Measurements from ENCODE around the gene ROBO1. TPM values are rescaled to one million over a fixed set of nuclear protein-coding genes. Genes with fewer than 3 reads are reported as not detected.

The ROBO1 gene
- total and polyA plus RNA-seq, 2 of the 13 experiments (the other 11 are each of a cell fraction or from before 2014, with no cell fraction given) = 52.2 to 71.0 TPM

- no peaks in the 10 kb centered on the region for H3K79me2 ChIP-seq (ENCODE audit: insufficient read depth, low read length)
- no peaks in the 10 kb centered on the region for H3K36me3 ChIP-seq (replicated peaks in 1 of 2; ENCODE audit: control insufficient read depth in 1 of 2, insufficient read depth in 2 of 2, low read length in 2 of 2)
- no peak overlapping the region for H3K27ac ChIP-seq (ENCODE audit: extremely low read length, insufficient read depth, low read length)
- H3K9me3 ChIP-seq (ENCODE audit: low read length) = no peaks in the 10 kb centered on the region
- no peak overlapping the region for H3K9ac ChIP-seq (ENCODE audit: insufficient read depth, low read depth, low read length)
- 3% methylated on average over 2 of the region's 2 CpGs for WGBS (ENCODE audit: low lambda C conversion rate)
- H3K4me2 ChIP-seq (ENCODE audit: low read depth, low read length) = no peak overlapping the region
- in situ Hi-C loops (cut with HindIII; ENCODE audit: extremely low pct_ligation_motif_present, low pct_unique_long_range_greater_than_20kb) = no loop called here
- no peaks in the 10 kb centered on the region for H3K4me1 ChIP-seq (ENCODE audit: insufficient read depth, low read length)
- intact Hi-C loops (cut with micrococcal nuclease; ENCODE audit: unreplicated experiment) = no loop called here
- H3K27me3 ChIP-seq (ENCODE audit: control insufficient read depth in 1 of 2, insufficient read depth in 2 of 2, low read length in 2 of 2) = no peaks in the 10 kb centered on the region
- ChIA-PET POLR2A (no interaction called here), CTCF (ENCODE audit: low intra/inter-chr PET ratio, low total read pairs) (no interaction called here)
- H4K20me1 ChIP-seq (ENCODE audit: insufficient read depth, low read length) = no peaks in the 10 kb centered on the region
- no TSS peak for BruUV-seq (replicated peaks)
- DNase-seq (ENCODE audit: low spot score) (no peak), FAIRE-seq (no peak), ATAC-seq (no peak)
- no peak overlapping the region for H3K4me3 ChIP-seq (replicated peaks in 1 of 3; ENCODE audit: insufficient read depth in 1 of 3, low read depth in 2 of 3, low read length in 3 of 3)
- no peak overlapping the region for H2AFZ ChIP-seq (ENCODE audit: low read length)
- no peak for TF ChIP-seq KLF9 (CRISPR knock-in tag; IDR thresholded peaks at IDR 0.05; ENCODE audit: low read depth)
- no peak for TF ChIP-seq SIN3B (IDR thresholded peaks at IDR 0.05; ENCODE audit: low read length)
- no peak for TF ChIP-seq MTA3 (CRISPR knock-in tag; IDR thresholded peaks at IDR 0.05)
- TF ChIP-seq ZNF619 (CRISPR knock-in tag; IDR thresholded peaks at IDR 0.05) = no peak
- no peak for TF ChIP-seq KMT2B (CRISPR knock-in tag; IDR thresholded peaks at IDR 0.05)
- no peak for TF ChIP-seq ZNF879 (CRISPR knock-in tag; IDR thresholded peaks at IDR 0.05)
Observed at GRCh38 chr3:79264892-79265291, 502.9 kb downstream of the ROBO1 start.

- FAIRE-seq (no peak), DNase-seq (ENCODE audit: low spot score) (no peak), ATAC-seq (no peak)
- H2AFZ ChIP-seq (ENCODE audit: low read length) = no peak overlapping the region
- WGBS (ENCODE audit: low lambda C conversion rate) = 0% methylated on average over 1 of the region's 1 CpG
- no peaks in the 10 kb centered on the region for H3K27me3 ChIP-seq (ENCODE audit: control insufficient read depth in 1 of 2, insufficient read depth in 2 of 2, low read length in 2 of 2)
- H3K27ac ChIP-seq (ENCODE audit: extremely low read length, insufficient read depth, low read length) = no peak overlapping the region
- BruUV-seq (replicated peaks) = no TSS peak
- ChIA-PET POLR2A (no interaction called here), CTCF (ENCODE audit: low intra/inter-chr PET ratio, low total read pairs) (no interaction called here)
- H3K9me3 ChIP-seq (ENCODE audit: low read length) = no peaks in the 10 kb centered on the region
- H3K36me3 ChIP-seq (replicated peaks in 1 of 2; ENCODE audit: control insufficient read depth in 1 of 2, insufficient read depth in 2 of 2, low read length in 2 of 2) = no peaks in the 10 kb centered on the region
- in situ Hi-C loops (cut with HindIII; ENCODE audit: extremely low pct_ligation_motif_present, low pct_unique_long_range_greater_than_20kb) = no loop called here
- H3K9ac ChIP-seq (ENCODE audit: insufficient read depth, low read depth, low read length) = no peak overlapping the region
- no peak overlapping the region for H3K4me2 ChIP-seq (ENCODE audit: low read depth, low read length)
- H3K4me3 ChIP-seq (replicated peaks in 1 of 3; ENCODE audit: insufficient read depth in 1 of 3, low read depth in 2 of 3, low read length in 3 of 3) = no peak overlapping the region
- no peaks in the 10 kb centered on the region for H4K20me1 ChIP-seq (ENCODE audit: insufficient read depth, low read length)
- intact Hi-C loops (cut with micrococcal nuclease; ENCODE audit: unreplicated experiment) = loop anchor here (2.0 kb wide), 1 partner anchor 67 kb away; no protein-coding TSS in a partner anchor
- H3K4me1 ChIP-seq (ENCODE audit: insufficient read depth, low read length) = no peaks in the 10 kb centered on the region
- no peaks in the 10 kb centered on the region for H3K79me2 ChIP-seq (ENCODE audit: insufficient read depth, low read length)
- TF ChIP-seq ZNF777 (CRISPR knock-in tag; IDR thresholded peaks at IDR 0.05) = no peak
- TF ChIP-seq BRD4 (CRISPR knock-in tag; IDR thresholded peaks at IDR 0.05) = no peak
- no peak for TF ChIP-seq HMGXB4 (CRISPR knock-in tag; IDR thresholded peaks at IDR 0.05; ENCODE audit: borderline replicate concordance in 1 of 2, low read depth in 1 of 2)
- no peak for TF ChIP-seq ZNF841 (CRISPR knock-in tag; IDR thresholded peaks at IDR 0.05; ENCODE audit: borderline replicate concordance)
- no peak for TF ChIP-seq ZNF331 (CRISPR knock-in tag; IDR thresholded peaks at IDR 0.05)
- TF ChIP-seq THRA (CRISPR knock-in tag; IDR thresholded peaks at IDR 0.05; ENCODE audit: borderline replicate concordance) = no peak
- TF ChIP-seq ZNF451 (CRISPR knock-in tag; IDR thresholded peaks at IDR 0.05) = no peak
- TF ChIP-seq HOXA5 (CRISPR knock-in tag; IDR thresholded peaks at IDR 0.05) = no peak
- no peak for TF ChIP-seq REXO4 (CRISPR knock-in tag; IDR thresholded peaks at IDR 0.05; ENCODE audit: borderline replicate concordance)
- TF ChIP-seq TCF12 (IDR thresholded peaks at IDR 0.05) = no peak
- no peak for TF ChIP-seq TCF12 (CRISPR knock-in tag; IDR thresholded peaks at IDR 0.05)
Observed at GRCh38 chr3:79263423-79263822, 504.4 kb downstream of the ROBO1 start.
